Ovary (tissue), 3 donors: ENCODE data around the gene APBA2.

Experiments
- POLR2A ChIP-seq: fragments of 450-650 bp; IDR thresholded peaks from one replicate; pipeline ENCODE4 v1.6.1; 2017; ENCODE audit warnings: antibody characterized with exemption, mild to moderate bottlenecking, moderate library complexity
- TF ChIP-seq, protein P1 (sequence below), 3 donors: fragments of 450-650 bp in 2 of 3; fragments of 200-600 bp in 1 of 3; IDR thresholded peaks; one replicate each; pipeline versions ENCODE4 v1.5.1 to v1.8.0; 2016 to 2022; ENCODE audit warnings: antibody characterized with exemption in 3 of 3, mild to moderate bottlenecking in 1 of 3
- donor health status: DM: no; HTN: no; CAD: no.

DNA sequence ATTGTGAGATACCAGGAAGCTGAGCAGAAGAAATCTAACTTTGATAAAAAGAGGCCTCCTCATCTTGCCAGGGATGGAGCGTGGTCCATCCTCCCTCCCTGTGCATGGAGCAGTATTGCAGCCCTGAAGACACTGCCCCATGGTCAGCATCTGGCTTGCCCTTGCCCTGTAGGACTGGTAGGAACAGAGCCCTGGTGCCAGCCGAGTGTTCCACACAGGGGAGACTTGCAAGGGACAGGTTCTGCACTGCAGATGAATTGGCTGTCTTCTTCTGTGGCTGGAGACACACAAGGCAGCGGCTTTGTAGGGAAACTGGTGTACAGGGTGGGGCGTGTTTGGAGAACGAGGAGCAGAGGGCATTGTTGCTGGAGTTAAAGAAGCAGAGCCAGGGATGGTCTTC lies 110.5 kb downstream of the APBA2 start:
- TF ChIP-seq POLR2A, result no peak
- TF ChIP-seq, protein P1, sequence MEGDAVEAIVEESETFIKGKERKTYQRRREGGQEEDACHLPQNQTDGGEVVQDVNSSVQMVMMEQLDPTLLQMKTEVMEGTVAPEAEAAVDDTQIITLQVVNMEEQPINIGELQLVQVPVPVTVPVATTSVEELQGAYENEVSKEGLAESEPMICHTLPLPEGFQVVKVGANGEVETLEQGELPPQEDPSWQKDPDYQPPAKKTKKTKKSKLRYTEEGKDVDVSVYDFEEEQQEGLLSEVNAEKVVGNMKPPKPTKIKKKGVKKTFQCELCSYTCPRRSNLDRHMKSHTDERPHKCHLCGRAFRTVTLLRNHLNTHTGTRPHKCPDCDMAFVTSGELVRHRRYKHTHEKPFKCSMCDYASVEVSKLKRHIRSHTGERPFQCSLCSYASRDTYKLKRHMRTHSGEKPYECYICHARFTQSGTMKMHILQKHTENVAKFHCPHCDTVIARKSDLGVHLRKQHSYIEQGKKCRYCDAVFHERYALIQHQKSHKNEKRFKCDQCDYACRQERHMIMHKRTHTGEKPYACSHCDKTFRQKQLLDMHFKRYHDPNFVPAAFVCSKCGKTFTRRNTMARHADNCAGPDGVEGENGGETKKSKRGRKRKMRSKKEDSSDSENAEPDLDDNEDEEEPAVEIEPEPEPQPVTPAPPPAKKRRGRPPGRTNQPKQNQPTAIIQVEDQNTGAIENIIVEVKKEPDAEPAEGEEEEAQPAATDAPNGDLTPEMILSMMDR (IDR thresholded peaks at IDR 0.05), result no peak
